ENCODE measurements around the gene GPC5.

GPC5 gene

DNA sequence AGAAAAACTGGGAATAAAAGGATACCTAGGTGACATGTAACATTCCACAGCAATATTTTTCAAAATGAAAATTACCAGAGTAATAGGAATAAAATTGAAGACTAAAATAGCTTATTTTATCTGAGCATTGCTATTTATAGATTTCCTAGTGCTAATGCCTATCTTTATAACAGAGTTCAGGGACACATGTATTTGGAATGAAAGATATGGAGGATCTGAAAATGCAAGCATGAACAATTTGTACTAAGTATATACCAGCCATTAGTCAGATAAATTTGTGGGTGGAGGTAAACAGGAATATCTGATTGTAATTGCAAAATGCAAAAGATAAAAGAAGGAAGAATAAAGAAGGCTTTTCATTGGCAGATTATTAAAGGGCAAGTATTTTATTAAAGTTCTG lies 345.9 kb downstream of the GPC5 start:
- DNase-seq (ENCODE audit: low read depth), result no peak
- TF ChIP-seq, protein P1, sequence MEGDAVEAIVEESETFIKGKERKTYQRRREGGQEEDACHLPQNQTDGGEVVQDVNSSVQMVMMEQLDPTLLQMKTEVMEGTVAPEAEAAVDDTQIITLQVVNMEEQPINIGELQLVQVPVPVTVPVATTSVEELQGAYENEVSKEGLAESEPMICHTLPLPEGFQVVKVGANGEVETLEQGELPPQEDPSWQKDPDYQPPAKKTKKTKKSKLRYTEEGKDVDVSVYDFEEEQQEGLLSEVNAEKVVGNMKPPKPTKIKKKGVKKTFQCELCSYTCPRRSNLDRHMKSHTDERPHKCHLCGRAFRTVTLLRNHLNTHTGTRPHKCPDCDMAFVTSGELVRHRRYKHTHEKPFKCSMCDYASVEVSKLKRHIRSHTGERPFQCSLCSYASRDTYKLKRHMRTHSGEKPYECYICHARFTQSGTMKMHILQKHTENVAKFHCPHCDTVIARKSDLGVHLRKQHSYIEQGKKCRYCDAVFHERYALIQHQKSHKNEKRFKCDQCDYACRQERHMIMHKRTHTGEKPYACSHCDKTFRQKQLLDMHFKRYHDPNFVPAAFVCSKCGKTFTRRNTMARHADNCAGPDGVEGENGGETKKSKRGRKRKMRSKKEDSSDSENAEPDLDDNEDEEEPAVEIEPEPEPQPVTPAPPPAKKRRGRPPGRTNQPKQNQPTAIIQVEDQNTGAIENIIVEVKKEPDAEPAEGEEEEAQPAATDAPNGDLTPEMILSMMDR (conservative IDR thresholded peaks at IDR 0.05; ENCODE audit: low read depth, low read length), result no peak
- no peak overlapping the region for H3K4me3 ChIP-seq (ENCODE audit: low read depth, low read length)

DNA sequence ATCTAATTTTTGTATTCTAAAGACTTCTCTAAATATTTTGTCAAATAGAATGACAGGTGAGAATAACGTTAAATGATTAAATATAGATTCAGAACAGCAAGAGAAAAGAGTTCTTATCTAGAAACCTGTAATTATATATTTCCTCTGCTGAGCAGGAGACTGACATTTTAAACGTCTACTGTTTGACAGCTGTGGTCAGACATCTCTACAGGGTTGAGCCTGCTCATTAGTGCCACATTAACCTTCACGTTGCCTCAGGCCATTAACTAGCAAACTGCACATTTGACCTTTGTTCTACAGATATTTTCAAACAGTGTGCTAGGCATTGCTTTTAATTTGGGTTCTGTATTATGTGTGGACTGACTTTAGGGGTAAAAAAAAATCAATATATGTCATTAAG lies 347.5 kb downstream of the GPC5 start:
- no peak for DNase-seq (ENCODE audit: low read depth)
- no peak overlapping the region for H3K4me3 ChIP-seq (ENCODE audit: low read depth, low read length)
- TF ChIP-seq, protein P1 (conservative IDR thresholded peaks at IDR 0.05; ENCODE audit: low read depth, low read length), result no peak

GRCh38 chr13:91747186-91747585 lies 348.8 kb downstream of the GPC5 start:
- H3K4me3 ChIP-seq (ENCODE audit: low read depth, low read length), result no peak overlapping the region
- DNase-seq (ENCODE audit: low read depth), result no peak
- TF ChIP-seq, protein P1 (conservative IDR thresholded peaks at IDR 0.05; ENCODE audit: low read depth, low read length), result no peak

DNA sequence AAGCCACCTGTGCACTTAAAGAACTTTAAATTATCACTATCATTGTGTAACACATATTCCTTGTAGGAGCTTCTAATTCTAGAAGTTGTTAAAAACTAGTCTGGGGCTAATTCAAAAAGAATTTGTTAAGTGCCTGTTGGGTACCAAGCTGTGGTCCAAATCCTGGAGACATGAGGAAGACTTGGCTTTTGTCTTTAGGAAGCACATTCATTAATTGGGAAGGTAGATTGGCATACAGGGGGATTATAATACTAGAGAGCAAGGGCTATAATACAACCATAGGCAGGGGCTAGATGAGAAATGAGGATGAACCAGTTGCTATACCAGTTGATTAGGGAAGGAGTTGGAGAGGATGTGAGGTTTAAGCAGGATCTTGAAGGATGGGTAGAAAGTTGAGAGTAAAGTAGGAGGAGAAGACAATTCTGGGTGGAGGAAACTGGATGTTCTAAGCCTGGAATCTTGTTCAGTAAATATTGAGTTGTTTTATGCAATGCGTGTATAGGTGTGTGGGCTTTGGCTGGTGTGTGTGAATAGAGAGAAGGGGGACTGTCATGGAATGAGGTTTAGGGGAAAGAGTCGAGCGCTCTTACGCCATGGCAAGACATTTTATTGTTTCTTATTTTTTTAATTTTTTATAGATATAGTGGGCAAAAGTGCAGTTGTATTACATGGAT lies 350.1 kb downstream of the GPC5 start:
- H3K4me3 ChIP-seq (ENCODE audit: low read depth, low read length), result no peak overlapping the region
- TF ChIP-seq, protein P1 (conservative IDR thresholded peaks at IDR 0.05; ENCODE audit: low read depth, low read length), result no peak
- DNase-seq (ENCODE audit: low read depth), result no peak

- DNase-seq (ENCODE audit: low read depth), result no peak
- no peak overlapping the region for H3K4me3 ChIP-seq (ENCODE audit: low read depth, low read length)
- TF ChIP-seq, protein P1 (conservative IDR thresholded peaks at IDR 0.05; ENCODE audit: low read depth, low read length), result no peak
Measured at GRCh38 chr13:91758724-91759123, 360.3 kb downstream of the GPC5 start.

GRCh38 chr13:91762957-91763356 lies 364.5 kb downstream of the GPC5 start:
- DNase-seq (ENCODE audit: low read depth), result no peak
- TF ChIP-seq, protein P1 (conservative IDR thresholded peaks at IDR 0.05; ENCODE audit: low read depth, low read length), result no peak

GRCh38 chr13:91764527-91764926 lies 366.1 kb downstream of the GPC5 start:
- TF ChIP-seq, protein P1 (conservative IDR thresholded peaks at IDR 0.05; ENCODE audit: low read depth, low read length), result no peak
- no peak overlapping the region for H3K4me3 ChIP-seq (ENCODE audit: low read depth, low read length)
- DNase-seq (ENCODE audit: low read depth), result no peak

More at GRCh38 chr13:91762957-91763356, 364.5 kb downstream of the GPC5 start:
- H3K4me3 ChIP-seq (ENCODE audit: low read depth, low read length), result no peak overlapping the region

All from choroid plexus epithelial cell (primary cell).